Hepatocyte (in vitro differentiated cells): ENCODE data around the gene NSMF.

Source experiments
- CTCF ChIP-seq: fragments of 200-600 bp; sonication (generic); IDR thresholded peaks from 2 replicates; pipeline ENCODE4 v1.5.1; 2016; ENCODE audit warnings: antibody characterized with exemption, mild to moderate bottlenecking; ENCODE audit not compliant: poor library complexity
- EZH2phosphoT487 ChIP-seq: fragments of 200-600 bp; sonication (generic); IDR thresholded peaks from one replicate; pipeline ENCODE4 v1.6.1; 2018; ENCODE audit warnings: antibody characterized with exemption, mild to moderate bottlenecking, low read depth, moderate library complexity; ENCODE audit not compliant: unreplicated experiment, severe bottlenecking

GRCh38 chr9:137462396-137462985 lies 3.4 kb upstream of the NSMF start:
- TF ChIP-seq CTCF (no peak), EZH2phosphoT487 (no peak)
